GM12872 (cell line): ENCODE data around the gene LITAFD.
A peak's percentile ranks its signal among the peaks of the same experiment; 100 is the strongest.

Experiments used
- CTCF ChIP-seq: IDR thresholded peaks from 3 replicates; pipeline ENCODE4 v1.5.1; 2011; ENCODE audit warnings: low read depth, mild to moderate bottlenecking, low read length, moderate library complexity; ENCODE audit not compliant: insufficient read depth

LITAFD gene

GRCh38 chr16:8867216-8867931, 14.8 kb upstream of the LITAFD start:
- no peak for TF ChIP-seq CTCF

- no peak for TF ChIP-seq CTCF
These were observed 14.2 kb upstream of the LITAFD start for GRCh38 chr16:8867932-8868415.

GRCh38 chr16:8868416-8869211, 13.5 kb upstream of the LITAFD start, which contains the start of gene CARHSP1:
Gene CARHSP1, minus strand, starts transcription at chr16:8869006. Its CDS starts 9,678 bp downstream, at chr16:8859328.
- no peak for TF ChIP-seq CTCF

- TF ChIP-seq CTCF = peak; percentile 24; the same call in 2 of the 3 replicates
These were observed 12.8 kb upstream of the LITAFD start for GRCh38 chr16:8869212-8869987.

GRCh38 chr16:8872071-8872470, 10.1 kb upstream of the LITAFD start:
- TF ChIP-seq CTCF = no peak

- TF ChIP-seq CTCF = no peak; the same call in 2 of the 3 replicates
These were observed 8.9 kb upstream of the LITAFD start for GRCh38 chr16:8872967-8873865.
